ENCODE data around the gene WWP2.

Gene WWP2

GRCh38 chr16:69927056-69927757 lies 165.1 kb downstream of the WWP2 start:
- Histone ChIP-seq H3K9ac (ENCODE audit: low read length) (no peak overlapping the region), H3K4me2 (ENCODE audit: low read depth, low read length) (no peak overlapping the region), H3K36me3 (replicated peaks; ENCODE audit: insufficient read depth, low read length) (no peaks in the 10 kb centered on the region), H3K27ac (ENCODE audit: low read length) (no peak overlapping the region), H3K9me2 (replicated peaks; ENCODE audit: insufficient read depth, low read length) (no peaks in the 10 kb centered on the region), H3K9me3 (replicated peaks; ENCODE audit: insufficient read depth, low read length) (no peaks in the 10 kb centered on the region), H3K27me3 (replicated peaks; ENCODE audit: insufficient read depth, low read length) (no peaks in the 10 kb centered on the region), H2AFZ (ENCODE audit: low read length) (no peak overlapping the region), H3K4me1 (ENCODE audit: low read length) (no peaks in the 10 kb centered on the region), H3K4me3 (ENCODE audit: low read length) (no peak overlapping the region), H3K79me2 (ENCODE audit: low read length) (no peaks in the 10 kb centered on the region), H3F3A (ENCODE audit: insufficient read depth, low read length) (no peaks in the 10 kb centered on the region), H4K20me1 (ENCODE audit: insufficient read depth, low read length) (no peaks in the 10 kb centered on the region)
- TF ChIP-seq EZH2 (optimal IDR thresholded peaks at IDR 0.05; ENCODE audit: low read depth, low read length) (no peak), EZH2phosphoT487 (IDR thresholded peaks at IDR 0.05; ENCODE audit: low read length) (no peak), CTCF (IDR thresholded peaks at IDR 0.05; ENCODE audit: low read length) (no peak)
- DNase-seq = no peak

- Histone ChIP-seq H3K27me3 (replicated peaks; ENCODE audit: insufficient read depth, low read length) (no peaks in the 10 kb centered on the region), H3K79me2 (ENCODE audit: low read length) (no peaks in the 10 kb centered on the region), H3K9me3 (replicated peaks; ENCODE audit: insufficient read depth, low read length) (no peaks in the 10 kb centered on the region), H3K36me3 (replicated peaks; ENCODE audit: insufficient read depth, low read length) (no peaks in the 10 kb centered on the region), H3K9ac (ENCODE audit: low read length) (no peak overlapping the region), H3K4me1 (ENCODE audit: low read length) (no peaks in the 10 kb centered on the region), H3K4me2 (ENCODE audit: low read depth, low read length) (no peak overlapping the region), H2AFZ (ENCODE audit: low read length) (no peak overlapping the region), H3K27ac (ENCODE audit: low read length) (no peak overlapping the region), H3K4me3 (ENCODE audit: low read length) (no peak overlapping the region), H3F3A (ENCODE audit: insufficient read depth, low read length) (no peaks in the 10 kb centered on the region), H3K9me2 (replicated peaks; ENCODE audit: insufficient read depth, low read length) (no peaks in the 10 kb centered on the region), H4K20me1 (ENCODE audit: insufficient read depth, low read length) (no peaks in the 10 kb centered on the region)
- DNase-seq = no peak
- no peak for TF ChIP-seq EZH2 (optimal IDR thresholded peaks at IDR 0.05; ENCODE audit: low read depth, low read length)
- no peak for TF ChIP-seq EZH2phosphoT487 (IDR thresholded peaks at IDR 0.05; ENCODE audit: low read length)
- TF ChIP-seq CTCF (IDR thresholded peaks at IDR 0.05; ENCODE audit: low read length) = no peak
Measured at GRCh38 chr16:69928856-69929400, 166.8 kb downstream of the WWP2 start.

- no peak overlapping the region for H3K9ac ChIP-seq (ENCODE audit: low read length)
- H3K79me2 ChIP-seq (ENCODE audit: low read length) = no peaks in the 10 kb centered on the region
- H2AFZ ChIP-seq (ENCODE audit: low read length) = no peak overlapping the region
- H4K20me1 ChIP-seq (ENCODE audit: insufficient read depth, low read length) = no peaks in the 10 kb centered on the region
- no peak overlapping the region for H3K4me3 ChIP-seq (ENCODE audit: low read length)
- no peaks in the 10 kb centered on the region for H3K4me1 ChIP-seq (ENCODE audit: low read length)
- H3K27ac ChIP-seq (ENCODE audit: low read length) = no peak overlapping the region
- DNase-seq = no peak
- H3K36me3 ChIP-seq (replicated peaks; ENCODE audit: insufficient read depth, low read length) = no peaks in the 10 kb centered on the region
- no peaks in the 10 kb centered on the region for H3K9me2 ChIP-seq (replicated peaks; ENCODE audit: insufficient read depth, low read length)
- H3K9me3 ChIP-seq (replicated peaks; ENCODE audit: insufficient read depth, low read length) = no peaks in the 10 kb centered on the region
- H3F3A ChIP-seq (ENCODE audit: insufficient read depth, low read length) = no peaks in the 10 kb centered on the region
- TF ChIP-seq CTCF (IDR thresholded peaks at IDR 0.05; ENCODE audit: low read length) (no peak), EZH2phosphoT487 (IDR thresholded peaks at IDR 0.05; ENCODE audit: low read length) (no peak), EZH2 (optimal IDR thresholded peaks at IDR 0.05; ENCODE audit: low read depth, low read length) (no peak)
- no peaks in the 10 kb centered on the region for H3K27me3 ChIP-seq (replicated peaks; ENCODE audit: insufficient read depth, low read length)
- no peak overlapping the region for H3K4me2 ChIP-seq (ENCODE audit: low read depth, low read length)
Measured at GRCh38 chr16:69929480-69929879, 167.3 kb downstream of the WWP2 start.

All from MM.1S (cell line).